ENCODE results near the gene OSBPL8.

OSBPL8 gene

DNA sequence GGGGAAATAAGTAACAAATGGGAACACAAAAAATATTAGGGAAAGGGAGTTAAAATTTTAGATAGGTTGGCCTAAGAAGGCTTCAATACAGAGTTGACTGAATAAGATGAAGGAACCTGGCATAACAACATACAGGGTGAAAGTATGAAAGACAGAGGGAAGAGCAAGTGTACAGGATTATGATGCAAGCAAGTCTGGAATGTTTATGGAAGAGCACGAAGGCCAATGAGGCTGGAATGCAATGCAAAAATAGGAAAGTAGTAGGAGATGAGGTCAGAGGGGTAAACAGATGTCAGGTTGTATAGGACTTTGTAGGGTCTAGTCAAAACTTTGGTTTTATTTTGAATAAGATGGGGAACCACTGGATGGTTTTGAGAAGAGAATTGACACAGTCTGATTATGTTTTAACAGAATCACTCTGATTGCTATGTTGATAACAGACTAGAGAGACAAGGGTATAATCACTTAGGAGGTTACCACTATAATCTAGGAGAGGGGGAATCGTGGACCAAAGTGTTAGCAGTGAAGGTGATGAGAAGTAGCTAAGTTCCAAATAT lies 96.8 kb downstream of the OSBPL8 start:
- DNase-seq: no peak

GRCh38 chr12:76460807-76461206 lies 98.8 kb downstream of the OSBPL8 start:
- DNase-seq: no peak

DNA sequence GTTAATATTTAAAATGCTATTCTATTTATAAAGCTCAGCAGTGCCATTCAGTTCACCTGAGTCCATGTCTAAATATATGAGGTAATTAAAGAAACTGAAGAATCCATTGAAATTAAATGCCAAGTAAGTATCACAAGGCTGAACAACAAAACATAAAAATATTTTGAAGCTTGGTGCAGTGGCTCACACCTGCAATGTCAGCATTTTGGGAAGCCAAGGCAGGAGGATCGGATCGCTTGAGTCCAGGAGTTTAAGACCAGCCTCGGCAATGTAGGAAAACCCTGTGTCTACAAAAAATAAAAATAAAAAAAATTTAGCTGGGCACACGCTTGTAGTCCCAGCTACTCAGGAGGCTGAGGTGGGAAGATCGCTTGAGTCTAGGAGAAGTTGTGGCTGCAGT lies 101.8 kb downstream of the OSBPL8 start:
- DNase-seq: no peak

DNA sequence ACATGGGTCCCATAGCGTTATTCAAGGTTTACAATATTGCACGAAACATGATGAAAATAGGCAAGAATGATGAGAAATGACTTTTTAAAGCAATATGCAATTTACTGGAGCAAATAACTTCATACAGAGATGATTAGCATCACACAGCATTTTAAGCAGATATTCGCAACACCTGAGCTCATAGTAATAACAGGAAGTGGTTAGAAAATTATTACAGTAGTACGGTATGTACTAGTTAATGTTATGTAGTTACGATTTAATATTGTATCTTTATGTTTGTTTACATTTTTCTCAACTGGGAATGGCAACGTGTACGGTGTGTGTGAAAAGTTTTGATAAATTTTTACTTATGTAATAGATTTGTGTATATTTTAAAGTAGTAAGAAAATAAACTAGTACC lies 102.6 kb downstream of the OSBPL8 start:
- DNase-seq: no peak

DNA sequence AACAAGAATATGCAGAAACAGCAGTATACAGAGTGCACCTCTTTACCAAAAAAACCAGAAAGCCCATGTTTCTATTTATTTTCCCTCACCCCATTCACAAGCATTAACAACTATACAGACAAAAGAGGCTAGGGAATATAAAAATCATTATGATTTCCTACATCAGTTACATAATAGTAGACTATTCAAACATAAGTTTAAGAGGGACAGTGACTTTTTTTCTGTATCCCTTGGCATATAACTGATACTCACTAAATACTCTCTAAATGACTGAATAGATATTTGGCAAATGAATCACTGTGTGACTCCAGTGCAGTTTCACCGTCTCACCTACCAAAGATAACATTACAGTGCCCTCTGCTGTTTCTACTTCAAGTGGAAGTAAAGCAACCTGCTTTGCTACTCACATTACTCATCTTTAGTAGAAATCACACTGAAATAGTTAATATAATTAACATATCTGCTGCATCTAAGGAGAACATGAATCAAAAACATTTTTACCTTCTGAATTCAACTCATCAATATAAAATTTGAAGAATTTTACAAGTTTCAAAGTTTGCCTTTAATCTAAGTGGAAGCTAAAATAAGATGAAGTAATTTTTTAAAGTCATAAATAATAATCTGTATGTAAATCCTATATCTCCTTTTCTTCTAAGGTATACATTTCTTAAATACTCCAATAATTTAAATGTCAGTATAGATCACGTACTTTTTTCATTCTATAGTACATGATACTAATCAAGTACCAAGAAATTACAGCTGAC lies 103.8 kb downstream of the OSBPL8 start:
- peak; percentile 67 for DNase-seq

GRCh38 chr12:76451528-76451927 lies 108.0 kb downstream of the OSBPL8 start:
- DNase-seq: no peak

GRCh38 chr12:76450690-76451089 lies 108.9 kb downstream of the OSBPL8 start:
- DNase-seq: peak; percentile 35

- no peak for DNase-seq
Measured at GRCh38 chr12:76449993-76450392, 109.6 kb downstream of the OSBPL8 start.

- DNase-seq: no peak
Measured at GRCh38 chr12:76449583-76449982, 110.0 kb downstream of the OSBPL8 start.

DNA sequence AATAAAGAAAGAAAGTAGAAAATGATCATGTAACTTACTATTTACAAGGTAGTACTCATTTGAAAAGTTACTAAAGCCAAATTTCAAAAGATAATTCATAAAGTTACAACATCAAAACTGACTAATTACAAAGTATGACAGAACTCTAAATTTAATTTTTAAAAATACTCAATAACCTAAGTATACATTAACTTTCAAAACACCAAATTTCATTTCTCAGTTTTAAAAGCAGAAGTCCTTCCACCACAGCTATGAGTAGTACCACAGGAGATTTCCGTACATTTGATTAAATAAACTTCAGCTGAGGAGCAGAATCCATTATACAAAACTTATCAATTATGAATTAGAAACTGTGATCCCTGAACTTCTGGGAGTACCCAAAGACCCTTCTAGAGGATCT lies 110.6 kb downstream of the OSBPL8 start:
- no peak for DNase-seq

DNA sequence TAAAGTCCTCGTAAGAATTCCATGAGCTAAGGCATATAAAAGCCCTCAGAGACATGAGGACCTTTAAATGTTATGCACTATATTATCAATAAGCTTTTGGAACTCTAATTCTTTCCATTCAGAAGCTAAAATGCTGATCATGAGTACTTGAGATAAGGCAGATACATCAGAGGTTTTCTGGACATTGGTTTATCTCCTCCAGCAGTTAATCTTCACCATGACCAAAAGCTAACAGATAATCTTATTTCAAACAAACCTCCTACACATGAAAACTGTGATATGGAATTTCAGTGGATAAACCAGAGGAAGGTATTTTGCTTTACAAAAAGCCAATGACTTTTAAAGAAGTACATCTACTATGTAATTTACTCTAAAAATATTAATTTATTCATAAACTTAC lies 113.5 kb downstream of the OSBPL8 start:
- peak; percentile 9 for DNase-seq

DNA sequence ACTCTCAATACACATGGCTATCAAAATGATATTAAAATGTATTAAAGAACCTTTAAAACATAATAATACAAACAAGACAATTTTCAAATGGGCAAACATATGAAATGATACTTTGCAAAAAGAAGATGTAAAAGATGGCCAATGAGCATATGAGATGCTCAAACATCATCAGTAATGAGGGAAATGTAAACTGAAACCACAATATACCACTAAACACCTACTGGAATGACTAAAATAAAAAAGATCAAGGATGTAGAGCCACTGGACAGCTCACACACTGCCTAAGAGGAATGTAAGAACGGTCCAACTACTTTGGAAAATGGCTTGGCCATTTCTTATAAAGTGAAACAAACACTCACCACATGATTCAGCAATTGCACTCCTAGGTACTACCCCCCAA lies 114.1 kb downstream of the OSBPL8 start:
- no peak for DNase-seq

DNA sequence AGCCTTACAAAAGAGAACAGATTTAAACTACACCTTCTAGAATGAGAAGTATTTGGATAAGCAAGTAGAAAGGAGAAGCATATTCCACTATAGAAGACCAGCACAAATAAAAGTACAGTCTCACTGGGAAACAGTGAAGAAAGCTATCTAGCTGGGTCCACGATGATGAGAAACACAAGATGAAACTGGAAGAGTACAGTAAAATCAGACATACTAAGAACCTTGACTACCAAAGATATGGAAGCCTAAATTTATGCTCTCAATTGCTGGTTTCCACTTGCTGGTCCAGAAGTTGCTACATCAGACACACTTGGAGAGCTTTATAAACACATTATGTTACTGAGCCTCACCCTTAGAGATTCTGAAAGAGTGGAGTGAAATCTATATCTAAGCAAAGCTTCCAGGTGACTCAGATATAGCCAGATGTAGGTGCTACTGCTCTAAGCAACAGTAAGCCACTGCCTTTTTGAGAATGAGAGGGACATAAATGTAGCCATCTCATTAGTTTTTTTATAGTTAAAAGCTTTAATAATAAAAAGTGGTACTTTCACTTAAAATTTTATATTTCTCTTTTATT lies 115.1 kb downstream of the OSBPL8 start:
- DNase-seq: no peak

DNA sequence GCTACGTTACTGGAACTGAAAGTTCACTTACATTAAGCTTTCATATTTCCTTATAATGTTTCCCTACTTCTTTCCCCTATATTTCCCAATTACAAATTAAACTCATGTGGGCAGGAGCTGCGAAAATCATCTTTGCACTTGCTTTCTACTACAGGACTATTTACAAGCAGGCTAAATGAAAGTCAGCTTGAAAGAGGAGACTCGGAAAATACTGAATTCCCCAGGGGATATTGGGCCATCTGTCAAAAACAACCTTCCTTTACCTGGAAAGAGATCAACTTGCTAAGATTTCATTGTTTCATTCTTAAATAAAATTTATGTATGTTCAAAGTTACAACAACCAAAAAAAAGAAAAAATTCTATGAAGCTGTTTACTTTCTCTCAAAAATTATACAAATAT lies 118.6 kb downstream of the OSBPL8 start:
- DNase-seq: no peak

GRCh38 chr12:76432733-76433132 lies 126.8 kb downstream of the OSBPL8 start:
- DNase-seq: no peak

- no peak for DNase-seq
Measured at GRCh38 chr12:76428117-76428516, 131.5 kb downstream of the OSBPL8 start.

DNA sequence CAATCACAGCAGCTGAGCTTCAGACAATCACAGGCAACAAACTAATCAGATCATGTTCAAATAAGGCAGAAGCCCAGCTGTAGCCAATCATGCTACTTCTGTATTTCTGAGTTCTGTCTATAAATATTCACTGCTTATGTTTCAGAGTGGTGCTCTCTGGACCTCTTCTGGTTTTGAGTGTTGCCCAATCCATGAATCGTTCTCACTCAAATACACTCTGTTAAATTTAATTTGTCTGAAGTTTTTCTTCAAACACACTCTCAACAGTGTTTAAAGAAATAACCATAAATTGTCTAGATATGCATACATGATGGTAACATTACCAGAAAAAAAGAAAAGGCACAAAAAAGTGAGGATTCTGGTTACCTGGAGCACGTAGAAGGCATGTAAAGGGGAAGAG lies 133.4 kb downstream of the OSBPL8 start:
- DNase-seq: no peak

DNA sequence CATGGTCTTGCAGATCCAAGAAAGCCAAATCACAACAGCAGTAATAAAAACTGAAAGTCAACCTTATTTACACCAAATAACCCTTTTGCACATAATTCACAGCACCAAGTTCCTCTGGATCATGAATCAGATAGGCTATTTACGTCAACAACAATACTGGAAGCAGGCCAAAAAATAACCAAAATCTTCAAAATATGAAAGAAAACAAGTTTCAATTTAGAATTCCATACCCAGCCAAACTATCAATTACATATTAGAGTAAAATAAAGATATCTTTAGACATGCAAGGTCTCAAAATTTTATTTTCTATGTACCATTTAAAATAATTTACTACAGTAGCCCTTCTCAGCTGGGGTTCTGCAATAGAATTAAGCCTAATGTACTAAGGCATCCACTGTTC lies 134.6 kb downstream of the OSBPL8 start:
- DNase-seq: no peak

DNA sequence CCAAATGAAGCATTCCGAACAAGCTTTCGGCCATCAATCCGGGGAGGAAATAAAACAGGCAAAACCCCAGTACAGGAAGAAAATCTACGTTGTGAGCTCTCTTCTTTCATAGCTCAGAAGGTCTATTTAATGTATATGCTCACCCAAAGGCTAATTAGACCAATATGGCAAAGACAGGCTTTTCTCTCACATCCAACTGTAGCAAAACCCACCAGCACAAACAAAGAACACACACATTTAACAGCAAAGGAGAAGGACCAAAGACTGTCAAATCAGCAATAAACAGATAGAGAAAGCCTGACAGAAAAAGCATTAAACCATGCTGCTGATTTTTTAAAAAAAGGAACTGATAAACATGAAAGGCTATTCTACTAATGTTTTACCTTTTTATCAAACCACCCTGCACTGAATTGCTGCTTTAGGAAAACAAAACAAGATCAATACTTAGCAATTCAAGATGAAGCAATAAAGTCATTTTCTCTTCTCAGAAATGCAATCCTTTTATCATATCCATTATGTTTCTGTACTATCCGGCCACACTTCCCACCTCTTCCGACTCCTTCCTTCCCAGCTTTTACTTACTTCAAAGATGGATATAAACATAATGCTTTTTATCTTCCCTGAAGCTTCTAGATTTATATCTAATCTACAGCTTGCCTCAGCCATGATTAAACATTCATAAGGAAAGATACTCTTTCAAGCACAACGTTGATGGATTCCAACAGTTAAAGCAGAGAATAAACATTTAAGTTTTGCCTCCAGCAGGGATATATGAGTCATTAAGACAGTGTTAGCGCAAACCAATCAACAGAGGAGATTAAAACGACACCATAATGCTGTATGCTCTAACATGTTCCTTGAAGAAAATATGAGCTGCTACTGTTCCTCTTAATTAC lies 136.8 kb downstream of the OSBPL8 start:
- no peak for DNase-seq

DNA sequence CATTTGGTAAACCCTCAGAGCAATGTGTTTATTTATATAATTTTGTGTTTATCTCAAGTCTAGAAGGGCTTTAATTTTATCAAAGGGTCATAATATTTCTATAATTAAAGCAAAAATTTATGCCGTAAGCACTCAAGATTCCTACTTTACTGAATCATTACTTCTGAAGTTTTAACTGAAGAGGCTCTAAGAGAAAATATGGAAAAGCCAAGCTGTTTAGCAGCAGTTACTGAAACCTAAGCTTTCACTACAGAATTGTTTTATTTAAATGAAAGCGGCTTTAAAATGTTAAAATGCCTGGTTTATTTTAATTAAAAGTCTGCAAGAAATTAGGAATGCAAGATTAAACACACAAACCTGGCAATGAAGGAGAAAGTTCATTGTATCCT lies 137.4 kb downstream of the OSBPL8 start:
- no peak for DNase-seq

- DNase-seq: no peak
Measured at GRCh38 chr12:76421046-76421445, 138.5 kb downstream of the OSBPL8 start.

DNA sequence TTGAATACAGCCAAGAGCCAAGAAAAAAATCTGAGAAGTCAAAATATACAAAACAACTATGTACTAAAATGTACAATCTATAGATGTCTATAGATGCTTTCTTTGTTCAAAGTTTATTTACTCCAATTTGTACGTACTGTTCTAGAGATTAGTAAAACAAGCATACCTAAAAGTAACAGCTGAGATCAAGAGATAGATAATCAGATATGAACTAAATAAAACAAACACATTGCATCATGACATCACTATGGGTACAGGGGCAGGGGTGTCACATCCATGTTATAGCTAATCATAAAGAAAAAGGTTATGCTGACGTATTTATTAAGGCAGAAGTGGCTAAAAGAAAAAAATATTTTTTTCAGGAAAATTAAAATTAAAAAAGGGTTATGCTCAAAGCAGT lies 139.3 kb downstream of the OSBPL8 start:
- DNase-seq: no peak

- no peak for DNase-seq
Measured at GRCh38 chr12:76417116-76417515, 142.5 kb downstream of the OSBPL8 start.

DNA sequence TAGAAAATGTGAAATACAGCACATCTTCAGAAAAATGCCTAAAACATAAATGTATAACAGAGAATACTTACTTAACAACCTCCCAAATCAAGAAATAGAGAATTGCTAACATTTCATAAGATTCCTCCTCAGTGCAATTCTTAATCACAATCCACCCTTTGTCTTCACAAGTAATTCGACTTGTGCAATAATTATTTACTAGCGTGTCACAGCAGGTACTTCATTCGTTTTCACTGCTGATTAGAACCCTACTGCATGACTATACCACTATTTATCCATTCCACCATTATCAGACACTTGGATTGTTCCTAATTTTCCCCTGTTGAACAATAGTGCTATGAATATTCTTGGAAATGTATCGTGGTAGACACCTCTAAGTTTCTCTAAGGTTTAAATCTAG lies 146.4 kb downstream of the OSBPL8 start:
- no peak for DNase-seq
